Stomach (tissue), 4 donors: ENCODE data around the gene CCDC192.

Experiments used
- CTCF ChIP-seq, 7 experiments: fragments of 450-650 bp in 4 of 7; fragments of 200-600 bp in 3 of 7; sonication (generic) in 3 of 7; IDR thresholded peaks; one replicate each; pipeline ENCODE4 v1.5.1; 2016 to 2019; ENCODE audit warnings: antibody characterized with exemption in 7 of 7, control low read depth in 2 of 7, mild to moderate bottlenecking in 1 of 7
- POLR2A ChIP-seq, 4 donors: fragments of 450-650 bp; IDR thresholded peaks; one replicate each; pipeline ENCODE4 v1.6.1; 2016; ENCODE audit warnings: antibody characterized with exemption in 4 of 4, control low read depth in 2 of 4, mild to moderate bottlenecking in 1 of 4, moderate library complexity in 1 of 4
- POLR2AphosphoS5 ChIP-seq, 3 donors: sonication (generic); formaldehyde crosslinking; IDR thresholded peaks; one replicate each; pipeline ENCODE4 v1.6.1; 2016; ENCODE audit warnings: antibody characterized with exemption in 3 of 3

GRCh38 chr5:127941646-127942045 lies 238.5 kb downstream of the CCDC192 start:
- TF ChIP-seq POLR2A (IDR thresholded peaks at IDR 0.05) (no peak), CTCF (IDR thresholded peaks at IDR 0.05) (no peak), POLR2AphosphoS5 (IDR thresholded peaks at IDR 0.05) (peak in 1 of 3 donors; percentile 7)
